ENCODE results near the gene TTLL9. TPM values are rescaled to one million over a fixed set of nuclear protein-coding genes. Genes with fewer than 3 reads are reported as not detected.

Gene TTLL9
- total and polyA plus RNA-seq, 8 donors: 0.14 to 1.4 (median 0.35) TPM; not detected in 1

DNA sequence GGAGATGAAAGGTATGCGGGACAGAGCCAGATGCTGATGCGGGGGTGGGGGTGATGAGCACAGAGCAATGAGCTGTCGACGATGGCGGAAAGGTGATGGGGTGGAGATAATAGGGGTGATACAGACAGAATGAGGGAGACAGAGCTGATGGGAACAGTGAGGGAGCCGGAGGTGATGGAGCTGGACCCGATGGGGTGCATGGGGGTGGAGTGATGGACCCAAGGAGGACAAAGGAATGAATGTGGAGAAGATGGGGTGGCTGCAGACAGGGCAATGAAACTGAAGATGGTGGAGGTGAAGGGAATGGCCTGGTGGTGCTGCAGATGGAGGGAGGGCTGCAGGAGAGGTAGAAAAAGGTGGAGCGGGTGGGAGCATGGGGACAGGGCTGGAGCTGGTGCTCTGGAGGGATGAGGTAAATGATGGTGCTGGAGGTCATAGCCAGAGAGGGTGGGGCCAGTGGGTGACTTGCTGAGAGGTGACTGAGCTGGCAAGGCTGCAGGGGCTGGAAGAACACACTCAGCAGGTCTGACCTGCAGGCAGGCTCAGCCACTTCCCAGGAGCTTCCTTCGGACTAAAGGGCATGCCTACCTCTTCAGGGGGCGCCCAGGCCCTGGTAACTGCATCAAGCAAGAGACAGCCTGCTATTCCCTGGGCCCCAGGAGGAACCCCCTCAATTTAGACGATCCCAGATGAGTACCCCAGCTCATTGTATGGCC lies 19.0 kb upstream of the TTLL9 start:
- Histone ChIP-seq H3K27me3 (no peaks in the 10 kb centered on the region), H3K36me3 (no peaks in the 10 kb centered on the region), H3K9me3 (no peaks in the 10 kb centered on the region), H3K4me3 (no peak overlapping the region), H3K27ac (no peak overlapping the region), H3K4me1 (no peaks in the 10 kb centered on the region)
- TF ChIP-seq, protein P1, sequence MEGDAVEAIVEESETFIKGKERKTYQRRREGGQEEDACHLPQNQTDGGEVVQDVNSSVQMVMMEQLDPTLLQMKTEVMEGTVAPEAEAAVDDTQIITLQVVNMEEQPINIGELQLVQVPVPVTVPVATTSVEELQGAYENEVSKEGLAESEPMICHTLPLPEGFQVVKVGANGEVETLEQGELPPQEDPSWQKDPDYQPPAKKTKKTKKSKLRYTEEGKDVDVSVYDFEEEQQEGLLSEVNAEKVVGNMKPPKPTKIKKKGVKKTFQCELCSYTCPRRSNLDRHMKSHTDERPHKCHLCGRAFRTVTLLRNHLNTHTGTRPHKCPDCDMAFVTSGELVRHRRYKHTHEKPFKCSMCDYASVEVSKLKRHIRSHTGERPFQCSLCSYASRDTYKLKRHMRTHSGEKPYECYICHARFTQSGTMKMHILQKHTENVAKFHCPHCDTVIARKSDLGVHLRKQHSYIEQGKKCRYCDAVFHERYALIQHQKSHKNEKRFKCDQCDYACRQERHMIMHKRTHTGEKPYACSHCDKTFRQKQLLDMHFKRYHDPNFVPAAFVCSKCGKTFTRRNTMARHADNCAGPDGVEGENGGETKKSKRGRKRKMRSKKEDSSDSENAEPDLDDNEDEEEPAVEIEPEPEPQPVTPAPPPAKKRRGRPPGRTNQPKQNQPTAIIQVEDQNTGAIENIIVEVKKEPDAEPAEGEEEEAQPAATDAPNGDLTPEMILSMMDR (IDR thresholded peaks at IDR 0.05): no peak
- WGBS, 2 donors: 66 to 67% methylated on average over 11 of the region's 11 CpGs
- intact Hi-C loops (cut with DNase I): loop anchor here in 1 of 3 donors (5.0 kb wide), 1 partner anchor 101 kb away; the partner anchor contains the start of gene PDRG1
- ATAC-seq (no peak), DNase-seq (peak in 1 of 6 donors; percentile 11), FAIRE-seq (no peak)

DNA sequence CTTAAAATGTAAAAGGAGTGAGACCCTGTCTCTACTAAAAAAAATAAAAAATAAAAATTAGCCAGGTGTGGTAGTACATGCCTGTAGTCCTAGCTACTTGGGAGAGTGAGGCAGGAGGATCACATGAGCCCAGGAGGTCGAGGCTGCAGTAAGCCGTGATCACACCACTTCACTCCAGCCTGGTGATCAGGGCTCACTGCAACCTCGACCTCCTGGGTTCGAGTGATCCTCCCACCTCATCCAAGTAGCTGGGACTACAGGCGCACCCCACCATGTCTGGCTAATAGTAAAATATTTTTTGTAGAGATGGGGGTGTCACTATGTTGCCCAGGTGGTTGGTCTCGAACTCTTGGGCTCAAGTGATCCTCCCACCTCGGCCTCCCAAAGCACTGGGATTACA lies 17.0 kb upstream of the TTLL9 start:
- ATAC-seq (no peak), DNase-seq (no peak), FAIRE-seq (no peak)
- Histone ChIP-seq H3K4me3 (no peak overlapping the region), H3K27me3 (peaks cover 0 to 2% (median 0%) of the 10 kb centered on the region in 4 donors), H3K9me3 (no peaks in the 10 kb centered on the region), H3K27ac (no peak overlapping the region), H3K36me3 (no peaks in the 10 kb centered on the region), H3K4me1 (no peaks in the 10 kb centered on the region)
- TF ChIP-seq, protein P1 (IDR thresholded peaks at IDR 0.05): no peak
- WGBS, 2 donors: 45 to 60% methylated on average over 7 of the region's 7 CpGs
- intact Hi-C loops (cut with DNase I): loop anchor here in 1 of 3 donors (5.0 kb wide), 1 partner anchor 99 kb away; the partner anchor contains the start of gene PDRG1

DNA sequence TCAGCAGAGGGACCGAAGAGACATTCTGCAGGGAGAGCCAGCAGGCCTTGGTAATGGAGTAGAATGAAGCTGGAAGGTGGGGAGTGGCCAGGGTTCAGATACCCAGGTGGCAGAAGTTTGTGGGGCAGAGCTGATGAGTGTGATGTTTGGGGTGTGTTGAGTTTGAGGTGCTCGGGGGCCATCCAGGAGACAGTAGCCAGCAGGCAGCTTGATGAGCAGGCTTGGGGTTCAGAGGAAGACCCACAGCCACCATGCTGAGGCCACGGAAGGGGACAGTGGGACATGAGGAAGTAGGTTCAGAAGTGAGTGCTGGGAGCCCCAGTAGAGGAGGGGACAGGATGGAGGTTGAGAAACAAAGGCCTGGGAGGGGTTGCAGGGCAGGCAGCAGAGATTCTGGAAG lies 13.9 kb upstream of the TTLL9 start:
- DNase-seq (peak in 1 of 6 donors; percentile 41), FAIRE-seq (no peak), ATAC-seq (no peak)
- Histone ChIP-seq H3K9me3 (no peaks in the 10 kb centered on the region), H3K27me3 (peaks cover 0 to 2% (median 0%) of the 10 kb centered on the region in 4 donors), H3K4me3 (no peak overlapping the region), H3K27ac (no peak overlapping the region), H3K4me1 (peaks cover 0 to 10% (median 7%) of the 10 kb centered on the region in 3 donors), H3K36me3 (no peaks in the 10 kb centered on the region)
- intact Hi-C loops (cut with DNase I): no loop called here
- WGBS, 2 donors: 39 to 43% methylated on average over 3 of the region's 3 CpGs
- TF ChIP-seq, protein P1 (IDR thresholded peaks at IDR 0.05): no peak

DNA sequence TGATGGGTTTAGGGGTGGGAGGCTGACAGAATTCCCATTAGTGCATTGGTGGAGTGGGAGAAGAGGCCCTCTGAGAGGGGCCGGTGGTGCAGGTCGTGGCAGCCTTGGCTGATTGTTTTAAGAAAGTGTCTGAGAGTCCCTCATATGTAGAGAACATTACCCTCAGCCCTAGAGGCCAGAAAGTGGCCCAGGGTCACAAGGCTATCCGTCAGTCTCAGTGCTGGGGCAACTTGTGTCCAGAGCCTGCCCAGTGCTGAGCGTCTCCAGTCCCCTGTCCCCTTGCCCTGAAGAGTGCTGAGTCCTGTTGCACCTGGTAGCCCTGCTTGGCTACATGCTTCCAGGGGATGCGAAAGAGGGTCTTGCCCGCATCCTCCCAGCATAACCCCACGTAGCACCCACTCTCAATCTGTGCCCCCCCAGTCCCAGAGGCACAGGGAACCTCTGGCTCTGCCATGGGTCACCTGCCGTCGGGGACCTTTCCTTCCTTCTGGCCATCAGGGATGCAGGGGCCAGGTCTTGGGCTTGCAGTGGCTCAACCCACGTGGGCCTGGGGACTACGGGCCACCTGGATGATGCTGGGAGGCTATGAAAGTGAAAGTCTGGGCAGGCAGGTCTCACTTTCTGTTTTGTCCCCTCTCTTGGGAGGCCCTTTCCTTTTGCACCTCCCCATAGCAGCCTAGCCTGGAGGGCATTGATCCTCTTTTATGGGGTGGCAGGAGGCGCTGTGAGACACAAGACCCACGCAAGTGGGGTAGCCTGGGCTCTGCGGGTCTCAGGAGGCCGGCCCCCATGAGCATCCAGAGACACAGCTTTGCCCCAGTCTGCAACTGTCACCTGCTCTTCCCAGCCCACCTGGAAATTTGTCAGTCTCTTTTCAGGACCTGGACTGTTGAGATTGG lies 12.3 kb upstream of the TTLL9 start:
- TF ChIP-seq, protein P1 (IDR thresholded peaks at IDR 0.05): no peak
- 57 to 58% methylated on average over 15 of the region's 15 CpGs for WGBS, 2 donors
- no peaks in the 10 kb centered on the region for H3K9me3 ChIP-seq
- H3K4me1 ChIP-seq: peaks cover 0 to 10% (median 7%) of the 10 kb centered on the region in 3 donors
- no peak overlapping the region for H3K27ac ChIP-seq
- no peak overlapping the region for H3K4me3 ChIP-seq
- H3K36me3 ChIP-seq: no peaks in the 10 kb centered on the region
- FAIRE-seq: no peak
- no peak for ATAC-seq
- peak in 1 of 6 donors; percentile 31 for DNase-seq
- intact Hi-C loops (cut with DNase I): no loop called here
- peaks cover 0 to 2% (median 0%) of the 10 kb centered on the region in 4 donors for H3K27me3 ChIP-seq
